Measurements from ENCODE around the gene HOXA10.

The HOXA10 gene

GRCh38 chr7:27154901-27155815 lies 19.0 kb downstream of the HOXA10 start:
- DNase-seq: no peak

- DNase-seq: no peak
These were observed 19.8 kb downstream of the HOXA10 start for GRCh38 chr7:27154369-27154768.

- no peak for DNase-seq
These were observed 20.6 kb downstream of the HOXA10 start for GRCh38 chr7:27153526-27153925.

- DNase-seq: no peak
These were observed 21.2 kb downstream of the HOXA10 start for GRCh38 chr7:27152816-27153442.

GRCh38 chr7:27151931-27152815 lies 21.9 kb downstream of the HOXA10 start, which contains the start of gene HOXA3:
Gene HOXA3, minus strand, starts transcription at chr7:27152583. Its CDS starts 41,943 bp downstream, at chr7:27110640.
- DNase-seq: no peak

GRCh38 chr7:27151341-27151930 lies 22.7 kb downstream of the HOXA10 start:
- peak; percentile 41 for DNase-seq

- peak; percentile 58 for DNase-seq
These were observed 23.4 kb downstream of the HOXA10 start for GRCh38 chr7:27150568-27151340.

GRCh38 chr7:27149842-27150567 lies 24.1 kb downstream of the HOXA10 start:
- peak; percentile 22 for DNase-seq

- no peak for DNase-seq
These were observed 25.1 kb downstream of the HOXA10 start for GRCh38 chr7:27148756-27149641.

GRCh38 chr7:27148031-27148755 lies 25.9 kb downstream of the HOXA10 start:
- no peak for DNase-seq

- DNase-seq: no peak
These were observed 26.7 kb downstream of the HOXA10 start, which contains the start of gene HOXA6 for GRCh38 chr7:27147199-27148030. Gene HOXA6, minus strand, starts transcription at chr7:27147774. Its CDS starts 25 bp downstream, at chr7:27147749.

- DNase-seq: no peak
These were observed 27.5 kb downstream of the HOXA10 start for GRCh38 chr7:27146491-27147198.

- DNase-seq: no peak
These were observed 28.2 kb downstream of the HOXA10 start for GRCh38 chr7:27145914-27146412.

- no peak for DNase-seq
These were observed 28.8 kb downstream of the HOXA10 start for GRCh38 chr7:27145165-27145913.

GRCh38 chr7:27144781-27145164 lies 29.3 kb downstream of the HOXA10 start:
- DNase-seq: no peak

- DNase-seq: no peak
These were observed 30.0 kb downstream of the HOXA10 start for GRCh38 chr7:27143950-27144780.

All from NK-92 treated with Interleukin-12 subunit alpha and Interleukin-12 subunit beta, amount 100 ng/mL, for 24 hours (cell line).